ENCODE results near the gene TAF8. TPM values are rescaled to one million over a fixed set of nuclear protein-coding genes. Genes with fewer than 3 reads are reported as not detected.

Gene TAF8
- total and polyA plus RNA-seq, 10 of the 15 experiments (the other 5 are each of a cell fraction or from before 2014, with no cell fraction given): 11.7 to 30.9 (median 19.9) TPM

DNA sequence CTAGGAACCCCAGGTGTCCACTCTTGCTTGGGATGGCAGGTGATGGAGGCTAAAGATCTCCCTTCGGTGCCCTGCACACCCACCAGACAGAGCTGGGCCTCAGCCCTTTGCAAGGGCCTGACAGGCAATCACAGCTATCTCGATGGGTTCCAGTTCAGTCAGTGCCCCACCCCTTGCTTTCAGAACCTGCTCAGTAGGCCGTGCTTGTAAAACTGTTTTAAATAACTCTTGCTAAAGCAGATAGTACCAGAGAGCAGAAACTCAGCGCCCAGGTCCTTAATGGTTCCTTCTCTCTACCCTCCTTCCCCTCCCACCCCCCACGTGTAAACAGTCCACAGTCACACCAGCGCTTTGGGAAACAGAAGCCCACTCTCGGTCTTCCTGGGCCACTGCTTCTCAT is 52.9 kb downstream of the TAF8 start (continued):
- no peak for TF ChIP-seq NFXL1 (IDR thresholded peaks at IDR 0.05; ENCODE audit: borderline replicate concordance)
- TF ChIP-seq IRF4 (IDR thresholded peaks at IDR 0.05; ENCODE audit: low read depth, low read length): no peak

DNA sequence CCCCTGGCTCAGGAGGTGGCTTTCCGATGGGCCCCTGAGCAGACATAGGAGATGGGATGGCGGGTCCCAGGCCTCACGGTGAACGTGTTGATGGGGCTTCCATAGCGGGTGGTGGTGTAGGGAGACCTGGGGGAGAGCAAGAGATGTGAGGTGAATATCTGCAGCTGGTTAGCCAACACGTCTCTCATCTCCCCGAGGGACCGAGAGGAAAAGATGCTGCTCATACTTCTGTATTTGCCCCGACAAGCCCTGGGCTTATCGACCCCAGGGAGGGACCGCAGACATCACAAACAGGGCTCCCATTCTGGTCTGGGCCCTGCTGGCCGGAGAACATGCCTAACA is 53.4 kb downstream of the TAF8 start:
- TF ChIP-seq KDM1A (IDR thresholded peaks at IDR 0.05; ENCODE audit: borderline replicate concordance): no peak
- no peak for TF ChIP-seq RBBP5 (conservative IDR thresholded peaks at IDR 0.05)
- TF ChIP-seq, protein P1, sequence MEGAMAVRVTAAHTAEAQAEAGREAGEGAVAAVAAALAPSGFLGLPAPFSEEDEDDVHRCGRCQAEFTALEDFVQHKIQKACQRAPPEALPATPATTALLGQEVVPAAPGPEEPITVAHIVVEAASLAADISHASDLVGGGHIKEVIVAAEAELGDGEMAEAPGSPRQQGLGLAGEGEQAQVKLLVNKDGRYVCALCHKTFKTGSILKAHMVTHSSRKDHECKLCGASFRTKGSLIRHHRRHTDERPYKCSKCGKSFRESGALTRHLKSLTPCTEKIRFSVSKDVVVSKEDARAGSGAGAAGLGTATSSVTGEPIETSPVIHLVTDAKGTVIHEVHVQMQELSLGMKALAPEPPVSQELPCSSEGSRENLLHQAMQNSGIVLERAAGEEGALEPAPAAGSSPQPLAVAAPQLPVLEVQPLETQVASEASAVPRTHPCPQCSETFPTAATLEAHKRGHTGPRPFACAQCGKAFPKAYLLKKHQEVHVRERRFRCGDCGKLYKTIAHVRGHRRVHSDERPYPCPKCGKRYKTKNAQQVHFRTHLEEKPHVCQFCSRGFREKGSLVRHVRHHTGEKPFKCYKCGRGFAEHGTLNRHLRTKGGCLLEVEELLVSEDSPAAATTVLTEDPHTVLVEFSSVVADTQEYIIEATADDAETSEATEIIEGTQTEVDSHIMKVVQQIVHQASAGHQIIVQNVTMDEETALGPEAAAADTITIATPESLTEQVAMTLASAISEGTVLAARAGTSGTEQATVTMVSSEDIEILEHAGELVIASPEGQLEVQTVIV (IDR thresholded peaks at IDR 0.05; ENCODE audit: borderline replicate concordance, partially characterized antibody): no peak
- no peak for TF ChIP-seq ZNF274 (IDR thresholded peaks at IDR 0.05; ENCODE audit: insufficient read depth, insufficient read length)
- no peak for TF ChIP-seq NFYB (IDR thresholded peaks at IDR 0.05; ENCODE audit: insufficient read depth, low read depth, low read length)
- no peak for TF ChIP-seq TBL1XR1 (IDR thresholded peaks at IDR 0.05; ENCODE audit: low read depth, low read length)
- no peak for TF ChIP-seq FOXM1 (IDR thresholded peaks at IDR 0.05; ENCODE audit: low read depth, low read length)
- TF ChIP-seq, protein P2, sequence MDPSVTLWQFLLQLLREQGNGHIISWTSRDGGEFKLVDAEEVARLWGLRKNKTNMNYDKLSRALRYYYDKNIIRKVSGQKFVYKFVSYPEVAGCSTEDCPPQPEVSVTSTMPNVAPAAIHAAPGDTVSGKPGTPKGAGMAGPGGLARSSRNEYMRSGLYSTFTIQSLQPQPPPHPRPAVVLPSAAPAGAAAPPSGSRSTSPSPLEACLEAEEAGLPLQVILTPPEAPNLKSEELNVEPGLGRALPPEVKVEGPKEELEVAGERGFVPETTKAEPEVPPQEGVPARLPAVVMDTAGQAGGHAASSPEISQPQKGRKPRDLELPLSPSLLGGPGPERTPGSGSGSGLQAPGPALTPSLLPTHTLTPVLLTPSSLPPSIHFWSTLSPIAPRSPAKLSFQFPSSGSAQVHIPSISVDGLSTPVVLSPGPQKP (IDR thresholded peaks at IDR 0.05; ENCODE audit: low read depth, low read length): no peak
- TF ChIP-seq BHLHE40 (IDR thresholded peaks at IDR 0.05; ENCODE audit: borderline replicate concordance in 1 of 2, low read depth in 2 of 2, low read length in 1 of 2): no peak
- TF ChIP-seq JUND (IDR thresholded peaks at IDR 0.05; ENCODE audit: low read depth, low read length): no peak
- TF ChIP-seq, protein P3, sequence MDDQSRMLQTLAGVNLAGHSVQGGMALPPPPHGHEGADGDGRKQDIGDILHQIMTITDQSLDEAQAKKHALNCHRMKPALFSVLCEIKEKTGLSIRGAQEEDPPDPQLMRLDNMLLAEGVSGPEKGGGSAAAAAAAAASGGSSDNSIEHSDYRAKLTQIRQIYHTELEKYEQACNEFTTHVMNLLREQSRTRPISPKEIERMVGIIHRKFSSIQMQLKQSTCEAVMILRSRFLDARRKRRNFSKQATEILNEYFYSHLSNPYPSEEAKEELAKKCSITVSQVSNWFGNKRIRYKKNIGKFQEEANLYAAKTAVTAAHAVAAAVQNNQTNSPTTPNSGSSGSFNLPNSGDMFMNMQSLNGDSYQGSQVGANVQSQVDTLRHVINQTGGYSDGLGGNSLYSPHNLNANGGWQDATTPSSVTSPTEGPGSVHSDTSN (IDR thresholded peaks at IDR 0.05; ENCODE audit: insufficient replicate concordance, low read depth, low read length): no peak
- no peak for TF ChIP-seq TCF3 (IDR thresholded peaks at IDR 0.05; ENCODE audit: borderline replicate concordance, insufficient read depth, low read depth, low read length)
- no peak for TF ChIP-seq PAX5 (IDR thresholded peaks at IDR 0.05; ENCODE audit: borderline replicate concordance, low read depth, low read length)
- Histone ChIP-seq H3K9ac (ENCODE audit: control insufficient read depth, insufficient read depth, low read length) (no peak overlapping the region), H4K20me1 (ENCODE audit: control insufficient read depth, insufficient read depth) (no peaks in the 10 kb centered on the region), H3K36me3 (ENCODE audit: control insufficient read depth in 2 of 2, insufficient read depth in 2 of 2, low read length in 1 of 2) (no peaks in the 10 kb centered on the region), H3K27ac (ENCODE audit: control insufficient read depth, insufficient read depth) (no peak overlapping the region), H3K4me1 (ENCODE audit: control insufficient read depth, insufficient read depth, low read length) (no peaks in the 10 kb centered on the region), H3K4me2 (ENCODE audit: control insufficient read depth, insufficient read depth) (peak overlapping the region; percentile 82; the same call in 1 of the 2 replicates), H3K9me3 (replicated peaks; ENCODE audit: control insufficient read depth, insufficient read depth, low read length) (no peaks in the 10 kb centered on the region), H3K27me3 (replicated peaks in 1 of 2; ENCODE audit: control insufficient read depth in 2 of 2, insufficient read depth in 2 of 2, low read length in 1 of 2) (peaks cover 0 to 3% of the 10 kb centered on the region in 2 experiments; a peak in 1 of 4 replicates), H3K4me3 (peak overlapping the region; percentile 68; the same call in 1 of the 2 replicates), H2AFZ (ENCODE audit: control insufficient read depth, low read depth, low read length) (peak overlapping the region; percentile 85), H3K79me2 (ENCODE audit: control insufficient read depth, insufficient read depth, low read length) (no peaks in the 10 kb centered on the region)
- ChIA-PET RAD21 (ENCODE audit: unreplicated experiment) (interaction anchor here (1.2 to 2.4 kb wide), 6 partner anchors 33 to 448 kb away, joined by 3 to 11 read pairs (median 6); no protein-coding TSS in a partner anchor), CTCF (interaction anchor here (0.6 to 2.9 kb wide), 31 partner anchors 8 to 1233 kb away, joined by 3 to 21 read pairs (median 5); partner anchors contain the start of genes MRPS10 and TAF8), POLR2A (no interaction called here), SMC1A (ENCODE audit: uncharacterized antibody, unreplicated experiment) (interaction anchor here (1.0 to 1.5 kb wide), 7 partner anchors 11 to 207 kb away, joined by 3 to 7 read pairs (median 3); no protein-coding TSS in a partner anchor)
- WGBS (ENCODE audit: insufficient coverage, insufficient replicate concordance, low lambda C conversion rate, missing lambda C conversion rate): 58% methylated on average over 12 of the region's 12 CpGs
- intact Hi-C loops (cut with micrococcal nuclease; ENCODE audit: unreplicated experiment) (no loop called here), in situ Hi-C loops (cut with MboI) (no loop called here)
- no peak for DNase-seq (ENCODE audit: low read depth, low spot score)
- ATAC-seq: no peak; the same call in 2 of the 3 replicates
- BruUV-seq (replicated peaks): no TSS peak
- FAIRE-seq: no peak

All from GM12878 (cell line).